Nephron progenitor cell (in vitro differentiated cells): ENCODE data around the gene TNKS1BP1.

Source experiments
- DNase-seq: peaks from one replicate; pipeline ENCODE4 v3.0.0; 2021
- H3K27ac Mint-ChIP-seq: 2 replicates; pipeline ENCODE4 v1.8.0; 2021; ENCODE audit warnings: mild to moderate bottlenecking, moderate library complexity, mixed read lengths
- H3K27me3 Mint-ChIP-seq: 2 replicates; pipeline ENCODE4 v1.8.0; 2021; ENCODE audit warnings: mild to moderate bottlenecking, low read depth, mixed read lengths; ENCODE audit not compliant: poor library complexity
- H3K36me3 Mint-ChIP-seq: 2 replicates; pipeline ENCODE4 v1.8.0; 2021; ENCODE audit warnings: low read depth, mixed read lengths
- H3K4me1 Mint-ChIP-seq: 2 replicates; pipeline ENCODE4 v1.8.0; 2021; ENCODE audit warnings: mixed read lengths
- H3K4me3 Mint-ChIP-seq: 2 replicates; pipeline ENCODE4 v1.8.0; 2021; ENCODE audit warnings: mild to moderate bottlenecking, moderate library complexity, mixed read lengths
- H3K9me3 Mint-ChIP-seq: 2 replicates; pipeline ENCODE4 v1.8.0; 2021; ENCODE audit warnings: mild to moderate bottlenecking, moderate library complexity, mixed read lengths
- TF ChIP-seq, protein P1 (sequence below): fragments of 200-600 bp; sonication (generic); IDR thresholded peaks from 2 replicates; pipeline ENCODE4 v1.5.0; 2021; ENCODE audit warnings: antibody characterized with exemption

Gene TNKS1BP1

DNA sequence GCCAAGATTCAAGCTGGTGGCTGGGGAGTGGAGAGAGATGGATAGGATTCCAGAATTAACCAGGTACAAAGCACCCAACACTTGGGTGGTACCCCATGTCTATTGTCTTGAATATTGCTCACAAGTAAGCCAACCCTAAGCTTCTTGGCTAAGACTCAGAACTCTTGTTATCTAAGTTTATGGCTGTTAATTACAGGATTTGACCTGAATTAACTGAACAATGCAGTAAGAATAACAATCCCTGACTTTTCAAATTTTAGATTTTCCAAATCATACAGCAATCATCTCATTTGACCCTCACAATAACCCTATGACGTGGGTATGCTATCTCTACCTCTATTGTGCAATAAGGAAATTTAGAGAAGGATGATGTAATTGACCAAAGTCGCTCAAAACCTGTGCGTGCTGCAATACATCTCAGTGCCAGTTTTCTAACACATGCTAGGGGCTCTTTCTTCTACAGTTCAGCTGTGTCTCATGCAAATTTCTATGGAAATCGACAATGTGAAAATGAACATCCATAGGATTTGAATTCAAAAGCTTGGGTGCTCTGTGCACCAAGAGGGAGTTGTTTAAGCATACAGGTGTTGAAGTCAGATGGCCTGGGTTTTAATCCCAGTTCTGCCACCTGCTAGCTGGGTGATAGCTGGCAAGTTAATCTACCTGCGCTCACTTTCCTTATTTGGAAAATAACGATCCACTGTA, 47.6 kb downstream of the TNKS1BP1 start:
- TF ChIP-seq, protein P1, sequence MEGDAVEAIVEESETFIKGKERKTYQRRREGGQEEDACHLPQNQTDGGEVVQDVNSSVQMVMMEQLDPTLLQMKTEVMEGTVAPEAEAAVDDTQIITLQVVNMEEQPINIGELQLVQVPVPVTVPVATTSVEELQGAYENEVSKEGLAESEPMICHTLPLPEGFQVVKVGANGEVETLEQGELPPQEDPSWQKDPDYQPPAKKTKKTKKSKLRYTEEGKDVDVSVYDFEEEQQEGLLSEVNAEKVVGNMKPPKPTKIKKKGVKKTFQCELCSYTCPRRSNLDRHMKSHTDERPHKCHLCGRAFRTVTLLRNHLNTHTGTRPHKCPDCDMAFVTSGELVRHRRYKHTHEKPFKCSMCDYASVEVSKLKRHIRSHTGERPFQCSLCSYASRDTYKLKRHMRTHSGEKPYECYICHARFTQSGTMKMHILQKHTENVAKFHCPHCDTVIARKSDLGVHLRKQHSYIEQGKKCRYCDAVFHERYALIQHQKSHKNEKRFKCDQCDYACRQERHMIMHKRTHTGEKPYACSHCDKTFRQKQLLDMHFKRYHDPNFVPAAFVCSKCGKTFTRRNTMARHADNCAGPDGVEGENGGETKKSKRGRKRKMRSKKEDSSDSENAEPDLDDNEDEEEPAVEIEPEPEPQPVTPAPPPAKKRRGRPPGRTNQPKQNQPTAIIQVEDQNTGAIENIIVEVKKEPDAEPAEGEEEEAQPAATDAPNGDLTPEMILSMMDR: no peak
- DNase-seq: no peak
- Mint-ChIP-seq H3K4me3 (no peak overlapping the region), H3K27me3 (no peaks in the 10 kb centered on the region), H3K9me3 (peaks cover 16% of the 10 kb centered on the region), H3K27ac (no peak overlapping the region), H3K4me1 (peaks cover 23% of the 10 kb centered on the region), H3K36me3 (no peaks in the 10 kb centered on the region)

DNA sequence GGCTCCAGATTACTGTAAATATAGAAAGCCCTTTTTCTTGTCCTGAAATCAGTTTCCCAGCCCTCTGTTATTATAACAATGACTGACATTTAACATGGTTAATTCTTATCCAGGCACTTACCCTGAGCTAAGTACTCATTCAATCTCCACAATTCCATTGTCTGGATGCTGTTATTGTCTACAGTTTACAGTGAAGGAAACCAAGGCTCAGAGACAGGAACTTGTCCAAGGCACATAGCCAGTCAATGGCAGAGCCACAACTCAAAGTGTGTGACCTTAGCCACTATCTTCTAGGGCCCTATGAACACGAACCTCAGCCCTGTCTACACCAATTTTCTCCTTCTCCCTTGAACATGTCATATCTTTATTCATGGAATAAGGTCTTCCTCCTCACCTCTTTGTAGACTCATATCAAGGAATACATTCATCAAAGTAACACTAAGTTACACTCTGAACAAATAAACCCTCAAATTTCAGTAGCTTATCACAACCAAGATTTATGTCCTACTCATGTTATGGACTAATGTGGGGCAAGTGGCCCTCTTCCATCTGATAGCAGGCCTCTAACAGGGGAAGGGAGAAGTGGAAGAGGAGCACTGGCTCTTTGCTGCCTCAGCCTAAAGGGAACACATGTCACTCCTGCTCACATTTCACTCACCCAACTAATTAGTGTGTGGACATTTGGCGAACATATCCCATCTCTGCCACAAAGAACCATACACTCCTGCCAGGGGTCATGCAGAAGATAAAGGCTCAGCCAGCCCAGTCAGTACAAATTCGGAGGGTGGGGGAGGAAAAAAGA, 48.4 kb downstream of the TNKS1BP1 start:
- H3K27me3 Mint-ChIP-seq: peaks cover 3% of the 10 kb centered on the region
- H3K36me3 Mint-ChIP-seq: no peaks in the 10 kb centered on the region
- peaks cover 13% of the 10 kb centered on the region for H3K9me3 Mint-ChIP-seq
- H3K4me1 Mint-ChIP-seq: peaks cover 23% of the 10 kb centered on the region
- no peak overlapping the region for H3K27ac Mint-ChIP-seq
- H3K4me3 Mint-ChIP-seq: no peak overlapping the region
- no peak for DNase-seq
- TF ChIP-seq, protein P1: no peak

DNA sequence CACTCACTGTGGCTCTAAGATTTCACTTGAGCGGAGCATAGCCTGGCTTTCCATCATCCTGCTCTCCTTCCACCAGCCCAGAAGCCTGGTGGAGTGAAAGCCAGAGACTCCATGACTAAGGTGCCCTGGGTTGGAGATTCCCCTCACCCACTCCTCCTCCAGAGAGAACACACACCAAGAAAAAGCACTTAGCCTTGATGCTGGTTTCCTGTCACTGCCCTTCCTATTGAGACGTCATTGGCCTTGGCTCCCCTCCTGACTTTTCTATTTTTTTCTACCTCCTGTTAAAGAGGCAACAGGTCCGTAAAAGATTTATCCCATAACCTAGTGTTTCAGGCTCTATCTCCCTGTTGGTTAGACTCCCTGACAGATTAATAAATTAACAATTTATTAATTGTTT, 49.2 kb downstream of the TNKS1BP1 start:
- Mint-ChIP-seq H3K27ac (peak overlapping the region; percentile 8), H3K9me3 (peaks cover 13% of the 10 kb centered on the region), H3K4me3 (no peak overlapping the region), H3K4me1 (peaks cover 23% of the 10 kb centered on the region), H3K36me3 (no peaks in the 10 kb centered on the region), H3K27me3 (peaks cover 8% of the 10 kb centered on the region)
- no peak for DNase-seq
- TF ChIP-seq, protein P1: no peak

DNA sequence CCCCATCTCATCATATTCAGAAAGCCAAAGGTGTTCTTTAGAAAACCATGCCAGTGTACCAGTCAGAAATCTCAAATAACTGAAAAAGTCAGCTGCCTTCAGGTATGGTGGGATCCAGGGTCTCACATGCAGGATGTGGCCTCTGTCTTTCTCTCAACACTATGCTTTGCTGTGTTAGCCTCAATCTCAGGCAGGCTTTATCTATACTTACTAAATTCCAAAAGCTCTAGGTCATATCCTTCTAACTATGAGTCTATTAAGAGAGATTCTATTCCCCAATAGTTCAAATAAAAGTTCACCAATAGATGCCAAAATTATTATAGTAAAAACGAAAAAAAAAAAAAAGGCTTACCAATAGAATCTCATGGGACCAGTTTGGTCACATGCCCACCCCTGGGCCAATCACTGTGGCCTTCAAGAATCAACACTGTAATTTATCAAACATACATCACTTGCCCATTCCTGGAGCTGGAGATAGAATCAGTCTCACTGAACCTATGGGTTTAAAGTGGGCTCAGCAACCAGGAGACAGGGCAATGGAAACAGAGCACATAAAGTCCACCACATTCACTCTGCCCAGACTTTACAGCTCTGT, 49.8 kb downstream of the TNKS1BP1 start:
- H3K27me3 Mint-ChIP-seq: peaks cover 8% of the 10 kb centered on the region
- H3K9me3 Mint-ChIP-seq: peaks cover 13% of the 10 kb centered on the region
- no peak overlapping the region for H3K27ac Mint-ChIP-seq
- peaks cover 23% of the 10 kb centered on the region for H3K4me1 Mint-ChIP-seq
- TF ChIP-seq, protein P1: no peak
- H3K36me3 Mint-ChIP-seq: no peaks in the 10 kb centered on the region
- no peak overlapping the region for H3K4me3 Mint-ChIP-seq
- DNase-seq: no peak

DNA sequence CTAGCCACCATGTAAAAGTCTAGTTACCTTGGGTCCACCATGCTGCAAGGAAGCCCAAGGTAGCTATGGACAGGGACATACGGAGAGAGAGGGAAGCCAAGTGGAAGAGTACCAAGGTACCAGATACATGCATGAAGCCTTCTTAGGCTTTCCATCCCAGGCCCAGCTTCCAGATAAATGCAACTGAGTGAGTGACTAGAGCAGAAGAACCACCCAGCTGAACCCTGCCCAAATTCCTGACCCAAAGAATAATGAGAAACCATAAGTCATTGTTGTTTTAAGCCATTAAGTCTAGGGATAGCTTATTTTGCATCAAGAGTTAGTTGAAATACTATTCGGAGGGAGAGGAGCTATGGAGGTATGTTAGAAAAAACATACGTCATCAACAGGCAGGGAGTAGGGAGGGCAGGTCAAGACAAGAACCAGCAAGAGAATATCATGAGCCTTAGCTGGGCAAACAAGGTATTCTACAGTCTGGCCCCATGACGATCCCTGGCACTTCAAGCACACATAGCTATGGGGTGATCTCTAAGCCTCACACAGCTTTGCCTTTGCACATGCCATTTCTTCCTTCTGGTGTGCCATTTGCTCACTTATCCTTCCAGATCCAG, 51.2 kb downstream of the TNKS1BP1 start:
- Mint-ChIP-seq H3K27me3 (peaks cover 13% of the 10 kb centered on the region), H3K27ac (no peak overlapping the region), H3K4me1 (peaks cover 16% of the 10 kb centered on the region), H3K36me3 (no peaks in the 10 kb centered on the region), H3K9me3 (peaks cover 13% of the 10 kb centered on the region), H3K4me3 (no peak overlapping the region)
- TF ChIP-seq, protein P1: no peak
- no peak for DNase-seq
